Measurements from ENCODE around the gene DUSP6.

The DUSP6 gene

GRCh38 chr12:89355243-89356068 lies 3.2 kb upstream of the DUSP6 start:
- Histone ChIP-seq H3K4me3 (peak overlapping the region in 3 of 7 experiments; percentile 65 to 80 (median 65)), H3K27ac (peak overlapping the region in 17 of 21 experiments; percentile 89 to 100 (median 97))

GRCh38 chr12:89354612-89355067 lies 2.3 kb upstream of the DUSP6 start:
- H3K4me3 ChIP-seq: peak overlapping the region; percentile 65 to 87 (median 77)
- H3K27ac ChIP-seq: peak overlapping the region; percentile 87 to 100 (median 97)

- peak overlapping the region; percentile 87 to 100 (median 97) for H3K27ac ChIP-seq
- H3K4me3 ChIP-seq: peak overlapping the region; percentile 65 to 87 (median 77)
Observed at GRCh38 chr12:89353823-89354611, 1.7 kb upstream of the DUSP6 start.

GRCh38 chr12:89353188-89353822 lies 1.0 kb upstream of the DUSP6 start:
- H3K27ac ChIP-seq: peak overlapping the region; percentile 87 to 100 (median 97)
- H3K4me3 ChIP-seq: peak overlapping the region; percentile 65 to 87 (median 77)

- Histone ChIP-seq H3K27ac (peak overlapping the region; percentile 69 to 100 (median 95)), H3K4me3 (peak overlapping the region; percentile 65 to 87 (median 77))
Observed at GRCh38 chr12:89352242-89352491, 134 bp downstream of the DUSP6 start.

- H3K27ac ChIP-seq: peak overlapping the region; percentile 69 to 100 (median 95)
- H3K4me3 ChIP-seq: peak overlapping the region; percentile 65 to 87 (median 77)
Observed at GRCh38 chr12:89351489-89352241, 636 bp downstream of the DUSP6 start.

- Histone ChIP-seq H3K27ac (peak overlapping the region; percentile 69 to 100 (median 95)), H3K4me3 (peak overlapping the region; percentile 65 to 87 (median 77))
Observed at GRCh38 chr12:89350630-89351488, 1.4 kb downstream of the DUSP6 start.

GRCh38 chr12:89350260-89350629 lies 2.1 kb downstream of the DUSP6 start:
- H3K27ac ChIP-seq: peak overlapping the region; percentile 69 to 100 (median 95)

GRCh38 chr12:89349814-89350213 lies 2.5 kb downstream of the DUSP6 start:
- peak overlapping the region in 17 of 21 experiments; percentile 76 to 100 (median 95) for H3K27ac ChIP-seq
- peak overlapping the region; percentile 65 to 87 (median 77) for H3K4me3 ChIP-seq

More at GRCh38 chr12:89350260-89350629, 2.1 kb downstream of the DUSP6 start:
- H3K4me3 ChIP-seq: peak overlapping the region; percentile 65 to 87 (median 77)

- Histone ChIP-seq H3K4me3 (peak overlapping the region; percentile 65 to 87 (median 77)), H3K27ac (peak overlapping the region in 11 of 21 experiments; percentile 13 to 100 (median 95))
Observed at GRCh38 chr12:89348894-89349699, 3.2 kb downstream of the DUSP6 start.

GRCh38 chr12:89347325-89347829 lies 4.9 kb downstream of the DUSP6 start:
- Histone ChIP-seq H3K4me3 (no peak overlapping the region), H3K27ac (peak overlapping the region in 13 of 21 experiments; percentile 0 to 71 (median 57))

GRCh38 chr12:89346741-89347324 lies 5.5 kb downstream of the DUSP6 start:
- peak overlapping the region in 1 of 7 experiments; percentile 2 for H3K4me3 ChIP-seq
- H3K27ac ChIP-seq: peak overlapping the region in 14 of 21 experiments; percentile 0 to 71 (median 55)

GRCh38 chr12:89345830-89346740 lies 6.2 kb downstream of the DUSP6 start:
- H3K27ac ChIP-seq: peak overlapping the region in 14 of 21 experiments; percentile 0 to 71 (median 55)
- H3K4me3 ChIP-seq: peak overlapping the region in 1 of 7 experiments; percentile 2

- peak overlapping the region in 7 of 21 experiments; percentile 37 to 71 (median 51) for H3K27ac ChIP-seq
- no peak overlapping the region for H3K4me3 ChIP-seq
Observed at GRCh38 chr12:89345376-89345775, 6.9 kb downstream of the DUSP6 start.

- H3K27ac ChIP-seq: no peak overlapping the region
- H3K4me3 ChIP-seq: no peak overlapping the region
Observed at GRCh38 chr12:89344862-89345202, 7.5 kb downstream of the DUSP6 start.
